ENCODE measurements around the gene TAS2R42.

TAS2R42 gene

GRCh38 chr12:11144297-11144696 is 42.4 kb downstream of the TAS2R42 start:
- no peak for DNase-seq (ENCODE audit: low spot score)

DNA sequence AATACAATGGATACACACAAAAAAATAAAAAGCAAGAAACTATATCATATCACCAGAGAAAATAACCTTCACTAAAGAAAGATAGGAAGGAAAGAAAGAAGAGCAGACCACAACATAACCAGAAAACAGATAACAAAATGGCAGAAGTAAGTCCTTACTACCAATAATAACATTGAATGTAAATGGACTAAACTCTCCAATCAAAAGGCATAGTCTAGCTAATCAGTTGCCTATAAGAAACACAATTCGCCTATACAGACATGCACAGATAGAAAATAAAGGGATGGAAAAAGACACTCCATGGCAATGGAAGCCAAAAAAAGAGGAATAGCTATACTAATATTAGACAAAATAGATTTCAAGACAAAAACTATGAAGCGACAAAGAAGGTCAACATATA is 43.4 kb downstream of the TAS2R42 start:
- no peak for DNase-seq (ENCODE audit: low spot score)

DNA sequence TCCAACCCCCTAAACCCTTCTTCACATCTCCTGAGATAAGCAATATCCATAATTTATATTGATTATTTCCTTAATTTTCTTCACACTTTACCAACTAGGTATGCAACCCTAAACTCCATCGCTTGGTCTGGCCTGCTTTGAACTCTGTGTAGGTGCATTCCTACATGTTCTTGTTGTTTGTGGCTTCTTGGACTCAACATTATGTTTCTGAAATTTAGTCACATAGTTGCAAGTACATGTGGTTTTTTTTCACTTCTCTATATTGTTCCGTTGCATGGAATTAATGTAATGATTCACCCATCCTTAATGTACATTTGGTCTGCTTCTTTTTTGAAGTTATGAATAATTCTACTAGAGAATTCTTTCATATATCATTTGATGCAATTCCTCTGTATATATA is 50.7 kb downstream of the TAS2R42 start:
- no peak for DNase-seq (ENCODE audit: low spot score)
